GM15510 (cell line): ENCODE data around the gene PITX3.
A peak's percentile ranks its signal among the peaks of the same experiment; 100 is the strongest.

Experiments used
- POLR2A ChIP-seq: IDR thresholded peaks from 3 replicates; pipeline ENCODE4 v1.6.1; 2011; ENCODE audit warnings: borderline replicate concordance; ENCODE audit not compliant: insufficient read length; ENCODE audit errors: extremely low read depth

The PITX3 gene

DNA sequence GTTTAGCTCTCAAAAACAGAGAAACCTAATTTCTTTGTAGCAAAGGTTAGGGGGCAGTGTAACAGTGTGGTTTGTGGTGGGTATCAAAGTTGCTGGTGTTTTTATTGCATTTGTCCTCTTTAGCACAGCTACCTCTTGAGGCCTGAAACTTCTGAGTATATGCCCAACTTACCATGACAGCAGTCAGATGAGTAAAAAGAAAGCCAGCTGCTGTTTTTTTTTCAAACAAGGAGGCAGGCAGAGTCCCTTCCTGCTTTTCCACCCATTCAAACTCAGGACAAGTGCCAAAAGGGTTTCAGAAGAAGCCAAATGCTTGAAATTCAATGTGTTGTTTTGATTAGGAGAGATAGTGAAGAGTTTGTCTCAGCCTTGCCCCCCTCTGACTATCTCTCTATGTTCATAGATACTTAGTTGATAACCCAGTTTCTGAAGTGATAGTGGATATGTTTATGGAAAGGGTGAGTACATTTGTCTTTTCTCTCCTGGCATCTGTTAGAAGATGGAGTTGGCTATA is 27.1 kb upstream of the PITX3 start:
- TF ChIP-seq POLR2A, result no peak

DNA sequence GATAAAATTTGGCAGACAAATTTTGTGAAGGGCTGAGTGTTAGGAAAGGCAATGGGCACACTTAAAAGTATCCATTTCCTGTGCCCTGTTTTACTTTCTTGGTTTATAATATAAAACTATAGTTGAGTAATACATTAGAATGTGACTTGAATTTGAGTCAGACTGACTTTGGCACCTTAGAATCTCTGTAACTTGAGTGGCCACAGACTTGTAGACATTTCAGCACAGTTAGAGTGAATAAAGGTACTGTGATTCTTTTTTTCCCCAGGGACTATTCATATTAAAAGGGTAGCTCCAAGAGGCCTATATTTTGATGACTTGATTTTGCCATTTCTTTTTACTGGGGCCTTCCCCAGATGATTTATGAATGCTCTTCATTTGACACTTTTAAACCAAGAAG is 26.4 kb upstream of the PITX3 start:
- TF ChIP-seq POLR2A, result no peak

DNA sequence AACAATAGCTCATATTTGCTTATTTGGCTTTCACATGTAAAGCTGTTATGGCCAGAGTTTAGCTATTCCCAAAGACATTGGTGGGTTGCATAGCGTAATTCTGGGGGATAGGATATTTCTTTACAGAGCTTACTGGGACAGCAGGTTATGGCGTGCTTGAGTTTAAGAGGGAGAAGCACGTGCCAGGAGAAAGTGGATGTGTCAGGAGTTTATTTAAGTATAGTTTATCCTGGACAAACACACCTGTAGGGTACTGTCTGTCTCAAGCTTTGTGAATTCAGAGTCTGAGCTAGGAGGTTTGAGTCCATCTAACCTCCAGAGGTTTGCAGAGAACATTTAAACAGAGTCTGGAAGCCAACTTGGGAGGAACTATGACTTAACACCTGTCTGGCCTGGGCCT is 25.4 kb upstream of the PITX3 start:
- TF ChIP-seq POLR2A, result no peak

DNA sequence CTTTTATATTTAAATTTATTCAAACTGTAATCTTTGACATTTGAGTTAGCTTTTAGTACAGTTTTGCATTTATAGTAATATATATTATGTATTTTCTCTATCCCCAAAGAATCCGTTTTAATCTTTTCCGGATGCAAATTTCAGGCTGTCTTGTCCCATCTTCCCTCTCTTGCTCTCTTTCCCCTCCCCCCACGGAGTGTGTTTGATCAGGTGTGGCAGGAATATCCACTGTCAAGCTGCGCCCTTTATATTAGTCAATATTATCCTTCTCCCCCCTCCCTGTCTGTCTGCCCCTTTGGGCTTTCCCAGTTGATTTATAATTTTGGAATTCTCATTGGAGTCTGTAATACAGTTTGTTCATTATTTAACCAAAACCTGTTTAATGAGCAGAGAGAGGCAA is 23.1 kb upstream of the PITX3 start:
- no peak for TF ChIP-seq POLR2A

DNA sequence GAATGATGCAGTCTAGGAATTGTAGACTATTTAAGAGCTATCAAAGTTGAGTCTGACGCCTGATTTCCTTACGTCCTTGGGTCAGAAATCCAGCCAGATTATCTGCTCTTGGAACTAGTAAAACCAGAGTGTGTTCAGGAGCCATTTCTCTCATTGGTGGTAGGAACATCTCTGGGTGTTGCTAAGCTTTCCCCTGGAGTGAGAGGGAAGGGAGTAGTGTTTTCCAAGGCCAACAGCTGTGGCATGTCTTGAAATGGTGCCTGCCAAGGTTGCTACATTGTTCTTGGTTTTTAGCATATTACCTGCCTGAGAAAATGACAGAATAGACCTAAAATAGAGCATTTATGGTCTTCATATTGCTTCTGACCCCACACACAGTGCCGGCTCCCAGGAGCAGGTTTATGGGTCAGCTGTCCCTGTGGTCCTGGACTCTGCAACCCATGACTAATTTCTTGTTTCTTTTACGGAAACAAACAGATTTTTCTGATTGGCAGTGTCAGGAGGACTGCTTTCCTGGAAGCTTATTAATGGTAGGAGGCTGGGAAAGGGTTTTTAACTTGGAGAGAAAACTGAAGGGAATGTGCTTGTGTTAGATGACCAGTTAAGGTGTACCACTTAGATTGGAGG is 21.5 kb upstream of the PITX3 start:
- no peak for TF ChIP-seq POLR2A

DNA sequence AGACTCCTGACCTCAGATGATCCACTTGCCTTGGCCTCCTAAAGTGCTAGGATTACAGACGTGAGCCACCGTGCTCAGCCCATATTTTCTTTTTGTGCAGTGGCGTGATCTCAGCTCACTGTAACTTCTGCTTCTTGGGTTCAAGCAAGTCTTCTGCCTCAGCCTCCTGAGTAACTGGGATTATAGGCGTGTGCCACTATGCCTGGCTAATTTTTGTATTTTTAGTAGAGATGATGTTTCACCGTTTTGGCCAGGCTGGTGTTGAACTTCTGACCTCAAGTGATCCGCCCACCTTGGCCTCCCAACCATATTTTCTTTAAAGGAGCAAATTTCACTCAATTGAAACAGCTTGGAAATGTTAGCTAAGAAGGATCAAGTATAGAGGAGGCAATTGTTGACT is 20.5 kb upstream of the PITX3 start:
- TF ChIP-seq POLR2A, result no peak

DNA sequence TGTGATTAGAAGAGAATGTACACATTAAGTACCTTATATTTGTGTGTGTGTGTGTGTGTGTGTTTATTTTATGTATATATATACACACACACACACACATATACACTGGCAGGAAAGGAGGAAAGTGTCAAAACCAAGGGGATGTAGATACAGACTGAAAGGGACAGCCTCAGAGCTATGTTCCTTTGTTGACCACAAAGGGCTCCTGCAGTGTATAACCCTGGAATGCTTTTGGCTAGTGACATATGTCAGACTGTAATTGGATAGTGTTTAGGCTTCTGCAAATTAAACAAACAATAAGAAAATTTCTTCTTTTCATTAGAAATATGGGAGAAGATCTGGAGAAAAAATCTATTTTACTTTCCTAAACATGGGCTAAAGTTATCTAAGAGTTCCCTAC is 19.9 kb upstream of the PITX3 start:
- TF ChIP-seq POLR2A, result no peak

DNA sequence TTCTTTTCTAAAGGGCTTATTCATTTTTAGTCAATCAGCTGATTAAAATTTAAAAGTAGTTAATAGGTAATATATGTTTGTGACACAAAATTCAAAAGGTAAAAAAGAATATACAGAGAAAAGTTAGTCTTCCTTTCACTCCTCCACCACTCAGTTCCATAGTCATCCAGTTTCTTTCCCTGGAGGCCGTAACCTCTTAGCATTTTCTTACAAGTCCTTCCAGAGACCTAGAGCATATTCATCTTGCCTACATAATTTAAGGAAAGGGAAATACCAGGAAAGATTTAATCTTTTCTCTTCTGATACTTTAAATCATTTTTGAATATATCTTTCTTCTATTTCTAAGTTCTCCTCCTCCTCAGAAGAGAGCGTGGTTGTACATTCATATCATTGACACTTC is 14.1 kb upstream of the PITX3 start:
- TF ChIP-seq POLR2A, result no peak

DNA sequence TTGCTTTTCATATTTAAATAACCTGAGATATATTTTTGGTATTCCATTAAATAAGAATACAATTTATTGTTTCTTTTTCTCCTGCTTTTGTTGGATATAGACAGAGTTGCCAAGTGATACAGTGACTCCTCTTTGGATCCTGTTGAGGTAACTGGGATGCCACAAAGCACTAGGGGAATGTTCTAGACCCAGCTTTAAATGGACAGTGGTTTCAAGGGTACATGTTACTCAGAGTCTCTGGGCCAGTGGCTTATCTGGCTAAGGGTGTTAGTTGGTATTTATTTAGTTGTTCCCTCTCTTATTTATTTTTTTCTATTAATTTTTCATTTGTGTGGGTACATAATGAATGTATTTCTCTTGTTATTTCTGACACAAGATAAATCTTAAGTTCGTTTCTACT is 13.1 kb upstream of the PITX3 start:
- no peak for TF ChIP-seq POLR2A

DNA sequence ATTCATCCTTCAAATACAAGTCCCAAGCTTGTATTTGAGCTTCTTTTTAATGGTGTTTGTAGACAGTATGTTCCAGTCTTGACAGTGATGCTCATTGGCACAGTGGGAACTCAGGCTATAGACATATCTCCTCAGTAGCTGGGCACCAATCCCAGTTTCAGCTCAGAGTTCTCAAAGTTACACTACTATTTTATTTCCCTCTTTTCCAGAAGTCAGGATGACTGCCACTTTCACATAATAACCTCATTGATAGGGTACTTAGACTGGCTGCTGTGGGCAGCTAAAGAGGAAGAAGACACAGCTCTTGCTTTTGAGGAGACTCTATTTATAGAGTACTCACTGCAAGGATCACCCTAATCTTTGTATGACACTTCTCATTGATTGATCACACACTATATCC is 6.4 kb upstream of the PITX3 start:
- no peak for TF ChIP-seq POLR2A

DNA sequence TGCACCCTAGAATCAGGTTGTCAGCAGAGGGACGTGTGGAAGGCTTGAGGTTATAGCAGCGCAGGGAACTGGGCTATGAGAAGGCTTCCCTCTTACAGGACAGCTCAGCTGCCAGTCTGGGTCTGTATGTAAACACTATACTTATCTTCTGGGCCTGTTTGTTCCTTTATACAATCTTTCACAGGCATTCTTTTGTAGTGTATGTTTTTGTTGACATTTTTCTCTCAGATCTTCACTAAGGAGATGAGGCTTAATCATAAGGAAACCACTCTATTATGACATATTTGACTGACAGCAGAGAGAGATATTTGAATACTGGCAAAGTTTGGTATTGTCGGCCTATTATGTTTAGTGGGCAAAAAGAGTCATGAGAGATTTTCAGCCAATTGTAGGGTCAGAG is 4.9 kb upstream of the PITX3 start:
- TF ChIP-seq POLR2A, result no peak

DNA sequence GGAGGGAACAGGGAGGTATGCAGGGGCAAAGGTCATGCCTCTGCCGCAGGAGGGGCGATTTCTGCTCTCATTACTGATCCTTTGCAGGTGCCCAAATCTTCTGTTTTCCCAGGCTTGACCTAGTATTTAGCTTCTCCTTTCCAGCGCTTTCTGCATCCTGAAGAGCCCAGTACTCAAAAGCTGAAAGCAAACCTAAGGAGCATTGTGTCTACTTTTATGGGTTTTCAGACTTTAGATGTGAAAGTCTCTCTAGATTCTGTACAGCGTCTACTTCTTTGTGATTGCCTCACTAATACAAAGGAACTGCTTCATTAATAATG is 4.6 kb upstream of the PITX3 start:
- no peak for TF ChIP-seq POLR2A

DNA sequence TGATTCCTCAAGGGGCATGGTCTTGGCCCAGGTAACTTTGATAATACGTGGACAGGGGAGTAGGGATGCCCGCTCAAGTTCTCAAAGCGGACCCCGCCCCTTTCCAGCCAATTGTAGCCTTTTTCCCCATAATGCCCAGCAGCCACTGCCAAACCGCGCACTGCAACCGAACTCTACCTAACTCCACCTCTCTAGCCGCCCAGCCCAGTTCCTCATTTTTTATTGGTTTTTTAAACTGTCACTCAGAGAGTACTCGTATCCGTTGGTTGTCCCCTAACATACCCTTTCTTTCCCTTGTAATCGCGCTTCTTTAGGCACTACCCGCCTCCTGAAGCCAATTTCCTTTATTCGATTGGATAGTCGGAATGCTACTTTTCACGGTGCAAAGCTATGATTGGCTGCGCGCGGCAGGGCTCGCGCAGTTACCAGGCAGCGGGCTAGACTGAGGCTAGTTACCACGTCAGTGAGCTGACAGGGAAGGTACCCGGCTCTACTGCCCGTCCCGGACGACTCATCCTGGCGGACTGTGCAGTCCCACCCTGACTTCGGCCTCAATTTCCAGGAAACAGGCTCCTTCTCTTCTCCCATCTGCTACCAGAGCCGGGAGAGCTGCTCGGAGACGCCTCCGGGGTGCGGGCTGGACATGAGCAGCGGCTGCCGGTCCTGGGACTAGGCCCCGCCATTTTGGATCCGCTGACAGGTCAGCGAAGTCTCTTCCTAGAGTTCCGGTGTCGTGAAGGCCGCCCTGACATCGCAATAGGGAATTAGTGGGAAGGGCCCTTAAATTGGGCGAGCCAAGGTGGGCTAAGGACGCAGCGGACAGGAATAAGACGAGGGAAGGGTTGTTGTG is 4.0 kb upstream of the PITX3 start, which contains the start of gene GBF1:
TSS of gene GBF1 (plus strand) at position 451 of the 850 bp plus-strand sequence. CDS start 13,407 bp downstream, outside the sequence.
- TF ChIP-seq POLR2A, result peak; percentile 81

DNA sequence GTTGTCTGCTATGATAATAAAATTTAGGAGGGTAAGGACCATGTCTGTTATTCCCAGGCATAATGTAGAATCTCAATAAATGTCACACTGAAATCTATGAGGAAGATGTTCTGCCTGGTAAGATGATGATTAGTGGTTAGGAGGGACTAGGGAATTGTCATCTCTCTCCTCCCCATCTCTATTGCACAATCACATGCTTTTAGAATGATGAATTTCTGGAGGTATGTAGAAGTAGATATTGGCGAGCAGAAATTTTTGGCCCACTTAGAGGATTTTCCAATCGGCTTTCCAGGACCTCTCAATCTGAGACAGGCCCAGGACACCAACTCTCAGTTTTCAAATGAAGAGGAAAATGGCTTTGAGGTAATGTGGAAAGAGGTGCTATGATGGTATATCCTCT is 2.0 kb upstream of the PITX3 start:
- no peak for TF ChIP-seq POLR2A

DNA sequence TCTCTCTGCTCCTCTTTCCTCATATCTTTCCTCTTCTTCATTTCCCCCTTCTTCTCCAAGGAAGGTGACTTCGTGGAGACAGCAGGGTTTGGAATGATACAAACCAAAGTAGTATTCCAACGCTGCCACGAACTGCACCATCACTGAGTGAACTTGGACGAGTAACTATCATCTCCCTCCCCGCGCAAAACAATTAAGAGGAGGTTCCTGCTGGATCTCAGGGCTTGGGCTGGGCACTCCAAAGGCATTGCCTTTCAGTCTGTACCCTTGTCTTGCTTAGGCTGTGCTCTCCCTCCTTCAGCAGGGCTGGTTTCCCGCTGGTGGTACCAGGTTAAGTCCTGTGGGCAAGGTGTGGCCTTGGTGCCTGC is 790 bp upstream of the PITX3 start:
- no peak for TF ChIP-seq POLR2A

DNA sequence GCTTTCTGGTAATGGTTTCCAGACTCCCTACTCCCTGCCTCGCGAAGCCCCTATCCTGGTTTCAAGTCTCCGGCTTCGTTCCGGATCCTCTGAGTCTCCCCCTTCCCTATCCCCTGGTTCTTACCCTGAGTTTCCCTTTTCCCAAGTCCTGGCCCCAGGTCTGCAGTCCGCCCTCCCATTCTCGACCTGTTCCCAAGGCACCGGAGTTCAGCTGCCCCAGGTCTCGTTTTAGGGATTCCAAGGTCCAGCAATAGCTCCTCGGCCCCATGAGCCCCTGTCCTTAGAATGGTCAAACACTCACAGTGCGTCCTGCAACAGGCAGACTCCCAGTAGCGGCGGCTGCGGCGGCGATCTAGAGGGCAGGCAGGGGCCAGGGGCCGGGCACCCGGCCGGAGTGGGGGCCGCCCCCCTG is 274 bp downstream of the PITX3 start:
- TF ChIP-seq POLR2A, result no peak
